ENCODE data around the gene ZXDC.

GRCh38 chr3:126390201-126390600 is 85.5 kb downstream of the ZXDC start:
- TF ChIP-seq POLR2AphosphoS5 (IDR thresholded peaks at IDR 0.05; ENCODE audit: low read depth, low read length) (no peak), POLR2A (IDR thresholded peaks at IDR 0.05; ENCODE audit: low read depth, low read length) (no peak), TAF1 (IDR thresholded peaks at IDR 0.05; ENCODE audit: borderline replicate concordance, low read depth, low read length) (no peak)

Data from GM12892 (cell line).